GM10266 (cell line): Measurements from ENCODE around the gene CYP2A7.
"Not testable (repeated sequence)": the region's sequence is repeated elsewhere in the genome, so short reads cannot be mapped to it uniquely, and the experiment has no call there.

ENCODE experiments used
- DNase-seq: peaks from one replicate; pipeline ENCODE4 v3.0.0; 2012; ENCODE audit errors: extremely low spot score
- TF ChIP-seq, protein P1 (sequence below): IDR thresholded peaks from 2 replicates; pipeline ENCODE4 v1.5.1; 2012; ENCODE audit warnings: mild to moderate bottlenecking, low read depth; ENCODE audit not compliant: control insufficient read depth, insufficient read depth; ENCODE audit errors: missing control alignments

Gene CYP2A7

GRCh38 chr19:40920300-40921004 is 38.4 kb upstream of the CYP2A7 start:
- no peak for DNase-seq
- TF ChIP-seq, protein P1, sequence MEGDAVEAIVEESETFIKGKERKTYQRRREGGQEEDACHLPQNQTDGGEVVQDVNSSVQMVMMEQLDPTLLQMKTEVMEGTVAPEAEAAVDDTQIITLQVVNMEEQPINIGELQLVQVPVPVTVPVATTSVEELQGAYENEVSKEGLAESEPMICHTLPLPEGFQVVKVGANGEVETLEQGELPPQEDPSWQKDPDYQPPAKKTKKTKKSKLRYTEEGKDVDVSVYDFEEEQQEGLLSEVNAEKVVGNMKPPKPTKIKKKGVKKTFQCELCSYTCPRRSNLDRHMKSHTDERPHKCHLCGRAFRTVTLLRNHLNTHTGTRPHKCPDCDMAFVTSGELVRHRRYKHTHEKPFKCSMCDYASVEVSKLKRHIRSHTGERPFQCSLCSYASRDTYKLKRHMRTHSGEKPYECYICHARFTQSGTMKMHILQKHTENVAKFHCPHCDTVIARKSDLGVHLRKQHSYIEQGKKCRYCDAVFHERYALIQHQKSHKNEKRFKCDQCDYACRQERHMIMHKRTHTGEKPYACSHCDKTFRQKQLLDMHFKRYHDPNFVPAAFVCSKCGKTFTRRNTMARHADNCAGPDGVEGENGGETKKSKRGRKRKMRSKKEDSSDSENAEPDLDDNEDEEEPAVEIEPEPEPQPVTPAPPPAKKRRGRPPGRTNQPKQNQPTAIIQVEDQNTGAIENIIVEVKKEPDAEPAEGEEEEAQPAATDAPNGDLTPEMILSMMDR: no peak

GRCh38 chr19:40919530-40920299 is 37.7 kb upstream of the CYP2A7 start:
- DNase-seq: not testable (repeated sequence)

GRCh38 chr19:40918303-40918702 is 36.3 kb upstream of the CYP2A7 start:
- not testable (repeated sequence) for DNase-seq

DNA sequence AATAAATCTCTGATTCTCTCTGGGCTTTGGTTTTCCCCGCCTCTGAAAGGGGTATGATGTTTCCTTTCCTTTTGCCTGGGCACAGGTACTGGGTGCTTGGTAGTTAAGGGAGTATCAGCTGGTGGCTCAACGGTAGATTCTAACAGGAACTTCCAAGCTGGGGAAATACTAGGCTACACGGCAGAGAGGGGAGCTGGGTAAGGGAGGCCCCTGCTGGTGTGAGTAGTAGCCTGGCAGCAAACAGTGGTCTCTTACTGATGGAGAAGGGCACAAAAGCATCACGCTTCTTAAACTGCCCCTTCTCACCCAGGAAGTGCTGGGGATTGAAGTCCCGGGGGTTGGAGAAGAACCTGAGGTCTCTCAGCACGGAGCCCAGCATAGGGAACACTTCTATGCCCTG is 26.9 kb upstream of the CYP2A7 start:
- DNase-seq: peak; percentile 23
- TF ChIP-seq, protein P1: peak; percentile 44

- DNase-seq: peak; percentile 50
- TF ChIP-seq, protein P1: no peak
These were observed 26.1 kb upstream of the CYP2A7 start for GRCh38 chr19:40907968-40908735.

DNA sequence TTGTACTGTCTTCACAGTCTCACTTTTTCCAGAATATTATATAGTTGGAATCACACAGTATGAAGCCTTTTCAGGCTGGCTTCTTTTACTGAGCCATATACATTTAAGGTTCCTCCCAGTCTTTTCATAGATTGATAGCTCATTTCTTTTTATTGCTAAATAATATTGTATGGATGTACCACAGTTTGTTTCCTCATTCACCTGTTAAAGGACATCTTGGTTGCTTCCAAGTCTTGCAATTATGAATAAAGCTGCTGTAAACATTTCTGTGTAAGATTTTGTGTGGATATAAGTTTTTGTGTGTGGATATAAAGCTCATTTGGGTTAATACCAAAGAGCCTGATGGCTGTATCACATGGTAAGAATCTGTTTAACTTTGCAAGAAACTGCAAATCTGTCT is 24.5 kb upstream of the CYP2A7 start:
- no peak for DNase-seq
- TF ChIP-seq, protein P1: no peak

GRCh38 chr19:40904673-40905156 is 22.7 kb upstream of the CYP2A7 start:
- not testable (repeated sequence) for DNase-seq

DNA sequence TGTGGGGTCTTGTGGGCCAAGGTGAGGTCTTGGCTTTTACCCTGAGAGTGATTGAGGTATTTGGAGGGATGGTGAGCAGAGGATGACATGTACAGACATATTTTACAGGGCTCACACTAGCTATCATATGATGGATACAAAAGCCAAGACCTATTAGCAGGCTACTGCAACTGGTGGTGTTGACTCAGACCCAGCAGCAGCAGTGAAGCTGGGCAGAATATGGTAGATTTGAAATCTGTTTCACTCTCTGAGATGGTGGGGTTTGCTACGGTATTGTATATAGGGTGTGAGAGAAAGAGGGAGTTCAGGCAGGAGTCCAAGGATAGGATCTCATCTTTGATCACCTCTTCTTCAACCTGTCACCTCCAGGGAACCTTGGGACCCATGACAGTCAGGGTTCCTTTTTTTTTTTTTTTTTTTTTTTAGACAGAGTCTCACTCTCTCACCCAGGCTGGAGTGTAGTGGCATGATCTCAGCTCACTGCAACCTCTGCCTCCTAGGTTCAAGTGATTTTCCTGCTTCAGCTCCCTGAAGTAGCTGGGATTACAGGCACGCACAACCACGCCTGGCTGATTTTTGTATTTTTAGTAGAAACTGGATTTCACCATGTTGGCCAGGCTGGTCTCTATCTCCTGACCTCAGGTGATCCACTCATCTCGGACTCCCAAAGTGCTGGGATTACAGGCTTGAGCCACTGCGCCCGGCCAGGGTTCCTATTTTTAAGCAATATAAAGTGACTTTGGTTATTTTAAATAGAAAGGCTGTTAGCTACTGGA is 20.1 kb upstream of the CYP2A7 start:
- DNase-seq: not testable (repeated sequence)

DNA sequence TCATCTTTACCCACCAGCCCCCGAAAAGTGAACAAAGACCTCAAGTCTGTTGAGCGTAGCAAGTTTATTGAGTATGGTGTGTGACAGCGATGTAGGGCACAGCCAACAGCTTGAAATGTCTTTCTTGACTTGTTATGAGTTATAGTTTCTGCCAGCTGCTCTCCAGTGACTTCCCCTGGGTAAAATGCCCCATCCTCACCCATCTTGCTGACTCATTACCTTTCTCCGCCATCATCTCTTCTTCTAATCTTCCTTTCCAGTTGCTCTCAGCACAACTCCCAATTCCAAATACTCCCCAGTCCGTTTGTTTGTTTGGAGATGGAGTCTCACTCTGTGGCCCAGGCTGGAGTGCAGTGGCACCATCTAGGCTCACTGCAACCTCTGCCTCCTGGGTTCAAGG is 18.5 kb upstream of the CYP2A7 start:
- not testable (repeated sequence) for DNase-seq

GRCh38 chr19:40899964-40900363 is 17.9 kb upstream of the CYP2A7 start:
- not testable (repeated sequence) for DNase-seq

DNA sequence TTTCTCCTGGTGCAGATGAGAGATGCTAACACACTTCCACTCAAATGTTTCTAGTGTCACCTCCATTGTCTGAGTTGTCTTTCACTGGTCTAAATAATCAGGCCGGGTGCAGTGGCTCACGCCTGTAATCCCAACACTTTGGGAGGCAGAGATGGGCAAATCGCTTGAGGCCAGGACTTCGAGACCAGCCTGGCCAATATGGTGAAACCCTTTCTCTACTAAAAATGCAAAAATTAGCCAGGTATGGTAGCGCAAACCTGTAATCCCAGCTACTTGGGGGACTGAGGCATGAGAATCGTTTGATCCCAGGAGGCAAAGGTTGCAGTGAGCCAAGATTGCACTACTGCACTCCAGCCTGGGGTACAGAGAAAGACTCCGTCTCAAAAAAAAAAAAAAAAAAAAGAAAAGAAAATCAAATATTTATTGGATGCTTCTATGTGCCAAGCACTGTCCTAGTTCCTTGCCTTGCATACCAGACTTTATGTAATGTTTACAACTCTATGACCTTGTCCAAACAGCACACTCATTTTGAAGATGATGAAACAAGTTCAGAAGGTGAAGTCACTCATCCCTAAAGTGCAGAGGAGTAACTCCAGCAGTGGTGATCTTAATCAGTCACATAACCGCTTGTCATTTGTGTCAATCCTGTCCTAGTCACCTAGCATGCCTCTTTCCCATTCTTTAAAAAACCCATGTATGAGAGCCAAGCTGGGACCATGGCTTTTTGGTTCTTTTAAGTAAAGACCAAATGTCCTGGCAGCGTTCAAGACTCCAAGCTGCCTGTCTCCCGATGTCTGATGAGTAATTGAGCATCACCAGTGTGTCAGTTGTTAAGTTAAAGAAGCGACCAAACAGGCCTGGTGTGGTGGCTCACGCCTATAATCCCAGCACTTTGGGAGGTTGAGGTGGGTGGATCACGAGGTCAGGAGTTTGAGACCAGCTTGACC is 15.1 kb upstream of the CYP2A7 start:
- DNase-seq: not testable (repeated sequence)
